ENCODE data around the gene LAMC1. TPM values are rescaled to one million over a fixed set of nuclear protein-coding genes. Genes with fewer than 3 reads are reported as not detected.
"Not testable (repeated sequence)": the region's sequence is repeated elsewhere in the genome, so short reads cannot be mapped to it uniquely, and the experiment has no call there.

LAMC1 gene
- total RNA-seq, 1 donor from 2014 or later, result 140 TPM

GRCh38 chr1:183043872-183044854, 20.9 kb downstream of the LAMC1 start:
- DNase-seq (ENCODE audit: low spot score), result no peak

- no peak for DNase-seq (ENCODE audit: low spot score)
These were observed 21.9 kb downstream of the LAMC1 start for GRCh38 chr1:183044893-183045649.

GRCh38 chr1:183048087-183049085, 25.2 kb downstream of the LAMC1 start:
- DNase-seq (ENCODE audit: low spot score), result no peak

- DNase-seq (ENCODE audit: low spot score), result no peak
These were observed 28.3 kb downstream of the LAMC1 start for GRCh38 chr1:183051546-183051945.

- no peak for DNase-seq (ENCODE audit: low spot score)
These were observed 29.6 kb downstream of the LAMC1 start for GRCh38 chr1:183052861-183053260.

GRCh38 chr1:183058851-183059502, 35.8 kb downstream of the LAMC1 start:
- no peak for DNase-seq (ENCODE audit: low spot score)

- DNase-seq (ENCODE audit: low spot score), result no peak
These were observed 38.0 kb downstream of the LAMC1 start for GRCh38 chr1:183061194-183061593.

- DNase-seq (ENCODE audit: low spot score), result no peak
These were observed 40.1 kb downstream of the LAMC1 start for GRCh38 chr1:183063349-183063748.

- no peak for DNase-seq (ENCODE audit: low spot score)
These were observed 42.0 kb downstream of the LAMC1 start for GRCh38 chr1:183065168-183065706.

- DNase-seq (ENCODE audit: low spot score), result not testable (repeated sequence)
These were observed 43.2 kb downstream of the LAMC1 start for GRCh38 chr1:183066432-183066831.

GRCh38 chr1:183069562-183070216, 46.5 kb downstream of the LAMC1 start:
- peak; percentile 14 for DNase-seq (ENCODE audit: low spot score)

GRCh38 chr1:183070234-183070922, 47.2 kb downstream of the LAMC1 start:
- no peak for DNase-seq (ENCODE audit: low spot score)

- no peak for DNase-seq (ENCODE audit: low spot score)
These were observed 47.9 kb downstream of the LAMC1 start for GRCh38 chr1:183070923-183071618.

- DNase-seq (ENCODE audit: low spot score), result not testable (repeated sequence)
These were observed 49.4 kb downstream of the LAMC1 start for GRCh38 chr1:183072595-183072994.

GRCh38 chr1:183073320-183073719, 50.1 kb downstream of the LAMC1 start:
- DNase-seq (ENCODE audit: low spot score), result no peak

GRCh38 chr1:183074215-183074614, 51.0 kb downstream of the LAMC1 start:
- no peak for DNase-seq (ENCODE audit: low spot score)

- no peak for DNase-seq (ENCODE audit: low spot score)
These were observed 52.6 kb downstream of the LAMC1 start for GRCh38 chr1:183075861-183076260.

GRCh38 chr1:183077097-183077496, 53.9 kb downstream of the LAMC1 start:
- no peak for DNase-seq (ENCODE audit: low spot score)
